ENCODE data around the gene WDR64. TPM values are rescaled to one million over a fixed set of nuclear protein-coding genes. Genes with fewer than 3 reads are reported as not detected.
A peak's percentile ranks its signal among the peaks of the same experiment; 100 is the strongest.

Gene WDR64
- total RNA-seq, 6 experiments from 2014 or later: 0.17 to 0.27 TPM; not detected in 4

- H3K27ac ChIP-seq: peak overlapping the region in 1 of 3 donors; percentile 70
- ATAC-seq: peak in 3 of 4 donors; percentile 67 to 83 (median 68)
- peaks cover 0 to 20% (median 0%) of the 10 kb centered on the region in 4 donors for H3K4me1 ChIP-seq
- DNase-seq: no peak
- H3K9me3 ChIP-seq: no peaks in the 10 kb centered on the region
- no peaks in the 10 kb centered on the region for H3K27me3 ChIP-seq
- intact Hi-C loops (cut with DNase I): no loop called here
- no peak overlapping the region for H3K4me3 ChIP-seq
- TF ChIP-seq POLR2A (IDR thresholded peaks at IDR 0.05): no peak
- no peak for TF ChIP-seq CTCF (IDR thresholded peaks at IDR 0.05)
- WGBS (ENCODE audit: insufficient coverage, low coverage, low lambda C conversion rate, missing lambda C conversion rate): 81% methylated on average over 1 of the region's 1 CpG
- H3K36me3 ChIP-seq: no peaks in the 10 kb centered on the region
These were observed 32.0 kb downstream of the WDR64 start for GRCh38 chr1:241684108-241684507.

DNA sequence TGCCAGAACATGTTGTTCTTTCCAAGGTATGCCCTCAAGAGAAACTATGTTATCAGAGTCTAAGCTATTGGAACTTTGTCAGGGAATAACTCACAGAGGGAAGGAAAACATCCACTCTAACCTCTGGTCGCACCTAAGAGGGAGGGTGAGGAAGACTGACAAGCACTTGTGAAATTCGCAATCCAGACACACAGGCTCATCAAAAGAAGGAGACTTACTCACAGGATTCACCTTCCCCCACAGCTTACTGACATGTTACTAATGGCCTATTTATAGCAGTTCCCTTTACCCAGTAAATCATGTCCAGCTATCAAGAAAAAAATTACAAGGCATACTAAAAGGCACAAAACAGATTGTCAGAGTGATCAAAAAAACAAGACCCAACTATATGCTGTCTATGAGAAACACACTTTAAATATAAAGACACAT, 36.9 kb downstream of the WDR64 start:
- ATAC-seq: peak in 1 of 4 donors; percentile 50

GRCh38 chr1:241695246-241696171, 43.4 kb downstream of the WDR64 start:
- 67% methylated on average over 8 of the region's 9 CpGs for WGBS (ENCODE audit: insufficient coverage, low coverage, low lambda C conversion rate, missing lambda C conversion rate)
- no peaks in the 10 kb centered on the region for H3K36me3 ChIP-seq
- no peak overlapping the region for H3K4me3 ChIP-seq
- TF ChIP-seq POLR2A (IDR thresholded peaks at IDR 0.05) (no peak), CTCF (IDR thresholded peaks at IDR 0.05) (no peak)
- intact Hi-C loops (cut with DNase I): no loop called here
- no peak overlapping the region for H3K27ac ChIP-seq
- ATAC-seq: no peak
- no peaks in the 10 kb centered on the region for H3K4me1 ChIP-seq
- H3K9me3 ChIP-seq: no peaks in the 10 kb centered on the region
- no peak for DNase-seq
- no peaks in the 10 kb centered on the region for H3K27me3 ChIP-seq

More for the DNA sequence above, 36.9 kb downstream of the WDR64 start:
- 55% methylated on average over 2 of the region's 2 CpGs for WGBS (ENCODE audit: insufficient coverage, low coverage, low lambda C conversion rate, missing lambda C conversion rate)
- Histone ChIP-seq H3K9me3 (no peaks in the 10 kb centered on the region), H3K4me3 (no peak overlapping the region), H3K27ac (no peak overlapping the region), H3K27me3 (no peaks in the 10 kb centered on the region), H3K4me1 (peaks cover 0 to 5% (median 0%) of the 10 kb centered on the region in 4 donors), H3K36me3 (no peaks in the 10 kb centered on the region)
- intact Hi-C loops (cut with DNase I): no loop called here
- no peak for TF ChIP-seq POLR2A (IDR thresholded peaks at IDR 0.05)
- TF ChIP-seq CTCF (IDR thresholded peaks at IDR 0.05): no peak
- DNase-seq: no peak

DNA sequence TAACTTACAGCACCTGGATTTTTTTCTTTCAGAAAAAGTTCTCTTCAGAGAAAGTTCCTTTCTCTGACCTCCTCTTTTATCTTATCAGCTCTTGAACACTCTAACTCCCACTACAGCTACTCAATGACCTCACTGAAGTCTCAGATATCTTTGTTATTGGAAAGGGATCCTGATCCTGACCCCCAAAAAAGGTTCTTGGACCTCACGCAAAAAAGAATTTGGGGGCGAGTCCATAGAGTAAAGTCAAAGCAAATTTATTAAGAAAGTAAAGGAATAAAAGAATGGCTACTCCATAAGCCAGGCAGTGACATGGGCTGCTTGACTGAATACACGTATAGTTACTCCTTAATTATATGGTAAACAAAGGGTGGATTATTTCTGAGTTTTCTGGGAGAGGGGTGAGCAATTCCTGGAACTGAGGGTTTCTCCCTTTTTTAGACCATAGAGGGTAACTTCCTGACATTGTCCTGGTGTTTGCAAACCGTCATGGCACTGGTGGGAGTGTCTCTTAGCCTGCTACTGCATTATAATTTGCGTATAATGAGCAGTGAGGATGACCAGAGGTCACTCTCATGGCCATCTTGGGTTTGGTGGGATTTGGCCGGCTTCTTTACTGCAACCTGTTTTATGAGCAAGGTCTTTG, 44.2 kb downstream of the WDR64 start:
- TF ChIP-seq CTCF (IDR thresholded peaks at IDR 0.05): no peak
- no peak for TF ChIP-seq POLR2A (IDR thresholded peaks at IDR 0.05)
- Histone ChIP-seq H3K4me1 (no peaks in the 10 kb centered on the region), H3K4me3 (no peak overlapping the region), H3K27ac (no peak overlapping the region), H3K36me3 (no peaks in the 10 kb centered on the region), H3K27me3 (no peaks in the 10 kb centered on the region), H3K9me3 (no peaks in the 10 kb centered on the region)
- DNase-seq: no peak
- ATAC-seq: no peak
- intact Hi-C loops (cut with DNase I): no loop called here
- WGBS (ENCODE audit: insufficient coverage, low coverage, low lambda C conversion rate, missing lambda C conversion rate): 62% methylated on average over 6 of the region's 6 CpGs
